GM12892 (cell line): ENCODE results near the gene IQGAP1.

Experiments
- DNase-seq: peaks from one replicate; pipeline ENCODE4 v3.0.0; 2011; ENCODE audit not compliant: insufficient read length
- FAIRE-seq: peaks from 2 replicates; lab custom pipeline; 2011; peaks lifted over from hg19 to GRCh38; lab: Jason Lieb, UNC
- POLR2A ChIP-seq: IDR thresholded peaks from 2 replicates; pipeline ENCODE4 v1.6.1; 2011; ENCODE audit warnings: low read depth, low read length, control low read depth
- POLR2AphosphoS5 ChIP-seq: IDR thresholded peaks from 2 replicates; pipeline ENCODE4 v1.6.1; 2011; ENCODE audit warnings: low read depth, low read length, control low read depth
- TAF1 ChIP-seq: IDR thresholded peaks from 2 replicates; pipeline ENCODE4 v1.6.1; 2011; ENCODE audit warnings: low read depth, mild to moderate bottlenecking, control low read depth, low read length, borderline replicate concordance

IQGAP1 gene

DNA sequence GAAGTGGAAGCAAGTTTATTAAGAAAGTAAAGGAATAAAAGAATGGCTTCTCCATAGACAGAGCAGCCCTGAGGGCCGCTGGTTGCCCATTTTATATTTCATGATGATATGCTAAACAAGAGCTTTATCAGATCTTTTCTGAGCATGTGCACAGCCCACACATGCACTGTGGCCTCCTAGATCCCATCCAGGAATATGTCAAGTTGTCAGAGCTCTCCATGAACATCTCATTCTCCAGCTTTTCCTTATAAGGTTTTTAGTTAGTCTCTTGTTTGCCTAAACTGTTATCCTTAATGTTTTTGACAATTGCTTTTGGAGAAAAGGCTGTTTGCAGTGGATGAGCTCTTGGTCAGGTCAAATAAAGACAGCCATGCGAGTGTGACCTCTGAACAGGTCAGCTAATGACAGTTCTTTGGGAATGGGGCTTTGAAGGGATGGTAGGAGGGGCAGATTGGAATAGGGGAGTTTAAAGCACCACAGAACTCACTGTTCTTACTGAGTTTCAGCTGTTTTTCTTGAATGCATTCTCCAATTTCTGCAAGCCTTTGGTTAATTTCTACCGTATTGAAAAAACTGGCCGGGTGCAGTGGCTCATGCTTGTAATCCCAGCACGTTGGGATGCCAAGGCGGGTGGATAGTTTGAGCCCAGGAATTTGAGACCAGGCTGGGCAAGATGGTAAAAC is 72.2 kb downstream of the IQGAP1 start:
- no peak for TF ChIP-seq POLR2A
- no peak for TF ChIP-seq TAF1
- no peak for TF ChIP-seq POLR2AphosphoS5
- no peak for FAIRE-seq
- no peak for DNase-seq

DNA sequence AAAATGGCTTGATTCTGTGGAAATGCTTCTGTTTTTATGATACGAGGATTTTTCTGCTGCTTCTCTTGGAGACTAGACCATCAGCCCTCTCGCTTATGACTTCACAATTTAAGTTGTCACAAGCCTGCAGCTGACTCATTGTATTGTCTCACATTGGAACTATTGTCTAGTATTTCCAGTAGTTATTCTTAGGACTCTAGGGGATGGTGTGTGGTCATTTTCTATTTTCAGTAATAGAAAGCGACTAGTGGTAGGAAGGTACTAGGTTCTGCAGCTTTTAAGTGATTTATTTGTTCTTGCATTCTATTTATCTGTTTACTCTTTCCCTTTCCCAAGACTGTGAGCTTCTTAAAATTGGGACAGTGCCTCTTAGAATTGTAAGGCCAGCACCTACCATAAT is 75.3 kb downstream of the IQGAP1 start:
- TF ChIP-seq TAF1, result no peak
- TF ChIP-seq POLR2AphosphoS5, result no peak
- no peak for TF ChIP-seq POLR2A
- DNase-seq, result no peak
- FAIRE-seq, result no peak

DNA sequence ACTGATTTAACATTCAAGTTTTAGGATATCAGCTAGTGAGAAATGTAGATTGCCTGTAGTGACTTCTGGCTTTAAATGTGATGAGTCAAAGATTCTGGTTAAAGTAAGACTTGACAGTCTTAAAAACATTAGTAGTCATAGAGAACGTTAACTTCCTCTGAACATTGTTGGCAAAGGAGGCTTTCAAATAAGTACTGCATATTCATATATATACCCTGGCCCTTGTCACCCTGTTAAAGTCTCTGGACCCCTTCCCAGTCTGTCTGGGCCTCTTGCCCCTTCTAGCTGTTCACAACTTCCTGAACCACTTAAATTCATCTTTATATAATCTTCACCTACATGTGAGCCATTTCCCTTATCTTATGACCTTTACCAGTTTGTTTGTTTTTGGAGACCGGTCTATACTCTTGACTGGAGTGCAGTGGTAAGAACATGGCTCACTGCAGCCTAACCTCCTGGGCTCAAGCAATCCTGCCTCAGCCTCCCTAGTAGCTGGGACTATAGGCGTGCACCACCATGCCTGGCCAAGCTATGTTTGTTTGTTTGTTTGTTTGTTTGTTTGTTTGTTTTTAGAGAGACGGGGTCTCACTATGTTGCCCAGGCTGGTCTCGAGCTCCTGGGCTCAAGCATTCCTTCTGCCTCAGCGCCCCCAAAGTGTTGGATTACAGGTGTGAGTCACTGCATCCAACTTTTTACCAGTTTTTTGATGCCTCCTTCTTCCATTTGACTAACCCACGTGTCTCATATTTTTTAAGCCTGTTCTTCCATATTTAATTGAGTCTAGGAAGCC is 77.3 kb downstream of the IQGAP1 start:
- FAIRE-seq (no peak), DNase-seq (no peak)
- TF ChIP-seq POLR2AphosphoS5 (no peak), POLR2A (no peak), TAF1 (no peak)

DNA sequence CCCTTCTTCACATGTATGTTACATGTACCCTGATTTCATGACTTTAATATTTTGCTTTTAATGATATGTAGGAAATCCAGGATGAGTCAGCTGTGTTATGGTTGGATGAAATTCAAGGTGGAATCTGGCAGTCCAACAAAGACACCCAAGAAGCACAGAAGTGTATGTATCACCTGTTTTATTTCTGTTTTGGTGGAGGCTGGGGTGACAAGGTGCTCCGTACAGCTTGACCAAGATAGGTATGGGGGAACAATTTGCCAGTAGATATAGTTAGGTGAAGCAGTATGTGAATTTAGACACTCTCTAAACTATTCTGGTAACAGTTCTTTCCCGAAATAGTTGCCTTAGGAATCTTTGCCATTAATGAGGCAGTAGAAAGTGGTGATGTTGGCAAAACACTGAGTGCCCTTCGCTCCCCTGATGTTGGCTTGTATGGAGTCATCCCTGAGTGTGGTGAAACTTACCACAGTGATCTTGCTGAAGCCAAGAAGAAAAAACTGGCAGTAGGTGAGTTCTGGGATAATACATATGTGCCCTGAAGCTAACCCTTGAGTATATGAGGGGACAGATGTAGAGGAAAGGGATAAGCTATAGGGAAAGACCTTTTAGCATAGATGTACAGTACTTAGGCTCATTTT is 78.0 kb downstream of the IQGAP1 start:
- DNase-seq, result no peak
- FAIRE-seq, result no peak
- TF ChIP-seq POLR2AphosphoS5 (no peak), TAF1 (no peak), POLR2A (no peak)

DNA sequence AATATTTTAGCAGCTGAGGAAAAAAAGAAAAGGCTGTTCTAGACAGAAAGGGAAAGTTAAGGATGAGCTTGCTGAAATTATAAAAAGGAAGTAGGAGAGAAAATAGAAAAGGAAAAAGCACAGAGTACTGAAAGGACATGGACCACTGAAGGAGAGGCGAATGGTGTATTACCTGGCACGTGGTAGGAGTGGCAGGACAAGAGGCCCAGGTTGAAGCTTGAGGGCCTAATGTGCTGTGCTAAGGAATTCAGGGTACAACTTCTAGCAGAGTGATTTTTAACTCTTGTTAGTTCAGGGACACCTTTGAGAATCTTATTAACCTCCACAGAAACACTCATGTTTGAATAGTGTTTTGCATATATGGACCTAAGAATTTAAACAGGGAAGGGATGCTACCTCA is 81.7 kb downstream of the IQGAP1 start:
- no peak for FAIRE-seq
- TF ChIP-seq TAF1, result no peak
- TF ChIP-seq POLR2AphosphoS5, result no peak
- no peak for TF ChIP-seq POLR2A
- no peak for DNase-seq

DNA sequence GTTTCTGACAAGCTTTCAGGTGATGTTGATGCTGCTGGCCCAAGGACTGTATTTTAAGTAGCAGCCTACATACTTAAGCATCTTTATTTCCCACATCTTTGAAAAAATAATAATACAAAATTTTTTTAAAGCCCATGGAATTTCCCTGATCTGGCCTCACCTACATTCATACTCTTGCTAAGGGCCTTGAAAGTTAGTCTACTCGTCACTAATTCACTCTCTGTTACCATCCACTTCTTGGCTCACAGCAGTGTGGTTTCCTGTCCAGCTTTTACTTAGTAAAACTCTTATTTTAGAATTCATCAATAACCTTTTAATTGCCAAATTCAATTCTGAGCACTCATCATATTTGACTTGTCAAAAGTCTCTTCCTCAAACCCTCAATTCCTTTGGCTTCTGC is 82.4 kb downstream of the IQGAP1 start:
- no peak for FAIRE-seq
- TF ChIP-seq TAF1 (no peak), POLR2A (no peak)
- DNase-seq, result no peak

DNA sequence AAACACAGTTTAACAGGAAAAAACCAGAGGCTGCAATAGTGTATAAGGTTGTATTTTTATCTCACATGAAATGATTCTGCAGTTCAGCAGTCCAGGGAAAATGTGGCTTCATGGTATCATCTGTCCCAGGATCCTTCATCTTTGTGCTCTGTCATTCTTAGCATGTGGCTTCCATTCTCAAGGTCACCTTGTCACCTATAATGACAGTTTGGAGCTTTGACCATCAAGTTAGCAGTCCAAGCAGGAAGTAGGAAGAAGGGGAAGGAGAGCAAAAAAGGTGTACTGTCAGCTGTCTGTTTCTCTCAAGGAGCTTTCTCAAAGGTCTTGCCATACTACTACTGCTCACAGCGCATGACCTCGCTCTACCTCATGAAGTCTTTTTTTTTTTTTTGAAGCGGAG is 83.1 kb downstream of the IQGAP1 start:
- TF ChIP-seq POLR2A (no peak), TAF1 (no peak), POLR2AphosphoS5 (no peak)
- no peak for FAIRE-seq
- no peak for DNase-seq

DNA sequence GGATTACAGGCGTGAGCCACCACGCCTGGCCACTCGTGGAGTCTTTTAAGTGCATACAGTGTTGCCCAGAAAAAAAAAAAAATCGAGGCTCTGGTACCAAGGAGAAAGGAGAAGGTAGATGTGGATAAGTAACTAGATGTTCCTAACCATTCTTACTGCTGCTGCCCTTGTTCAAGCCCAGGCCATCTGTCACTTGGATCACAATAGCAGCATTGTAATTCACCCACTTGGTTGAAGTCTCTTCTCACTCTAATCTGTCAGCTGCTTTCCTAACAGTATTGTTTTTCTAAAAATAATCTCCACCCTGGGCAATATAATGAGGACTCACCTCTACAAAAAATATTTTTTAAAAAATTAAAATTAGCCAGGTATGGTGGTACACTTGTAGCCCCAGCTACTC is 83.7 kb downstream of the IQGAP1 start:
- FAIRE-seq, result no peak
- DNase-seq, result no peak
- no peak for TF ChIP-seq POLR2A
- no peak for TF ChIP-seq TAF1

- FAIRE-seq (peak; percentile 21), DNase-seq (no peak)
Measured at GRCh38 chr15:90478846-90479481, 90.9 kb downstream of the IQGAP1 start.

DNA sequence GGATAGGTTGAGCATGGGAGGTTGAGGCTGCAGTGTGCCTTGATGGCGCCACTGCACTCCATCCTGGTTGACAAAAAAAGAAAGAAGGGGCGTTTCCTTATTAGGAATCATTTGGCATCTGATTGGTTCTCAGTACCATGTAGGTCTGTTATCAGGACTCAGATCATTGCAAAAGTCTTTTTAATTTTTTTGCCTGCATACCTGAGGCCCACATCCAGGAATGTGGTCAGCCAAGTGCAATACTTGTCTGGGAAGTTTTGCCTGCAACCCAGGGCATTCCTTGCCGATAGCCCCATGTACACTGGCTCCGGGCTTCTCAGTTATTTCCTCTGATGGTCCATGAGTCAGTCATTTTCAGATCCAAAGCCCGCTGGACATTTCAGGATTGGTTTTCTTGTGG is 91.6 kb downstream of the IQGAP1 start:
- no peak for TF ChIP-seq TAF1
- TF ChIP-seq POLR2AphosphoS5, result no peak
- TF ChIP-seq POLR2A, result no peak
- no peak for DNase-seq
- no peak for FAIRE-seq

More at GRCh38 chr15:90478846-90479481, 90.9 kb downstream of the IQGAP1 start:
- TF ChIP-seq POLR2A, result no peak

GRCh38 chr15:90481023-90481422 is 93.0 kb downstream of the IQGAP1 start:
- TF ChIP-seq POLR2AphosphoS5 (no peak), POLR2A (no peak)
- FAIRE-seq, result no peak
- DNase-seq, result no peak
